HL-60 (cell line): ENCODE data around the gene HRH1.

ENCODE experiments used
- DNase-seq, 2 experiments: peaks; one replicate each; pipeline ENCODE4 v3.0.0-alpha.2; 2010 to 2020; ENCODE audit warnings: low read depth in 1 of 2, low spot score in 1 of 2
- H3K27ac ChIP-seq: fragments of 250-450 bp; sonication (Bioruptor Pico); replicated peaks from 2 replicates; pipeline ENCODE4 v1.5.1; 2020; ENCODE audit warnings: mild to moderate bottlenecking, moderate library complexity
- H3K27me3 ChIP-seq: fragments of 250-450 bp; sonication (Bioruptor Pico); 2 replicates; pipeline ENCODE4 v1.5.1; 2021; ENCODE audit warnings: mild to moderate bottlenecking, moderate library complexity; ENCODE audit not compliant: insufficient read depth, poor library complexity, severe bottlenecking
- H3K4me3 ChIP-seq: replicated peaks from 2 replicates; pipeline ENCODE4 v1.5.1; 2011; ENCODE audit warnings: mild to moderate bottlenecking, control low read depth, low read length; ENCODE audit not compliant: insufficient read depth
- CTCF ChIP-seq: IDR thresholded peaks from one replicate; pipeline ENCODE4 v1.5.1; 2011; ENCODE audit warnings: low read length, control low read depth, inconsistent platforms; ENCODE audit not compliant: insufficient read depth
- GABPA ChIP-seq: IDR thresholded peaks from 2 replicates; pipeline ENCODE4 v1.6.1; 2012; ENCODE audit warnings: low read depth
- POLR2AphosphoS5 ChIP-seq: IDR thresholded peaks from 2 replicates; pipeline ENCODE4 v1.6.1; 2012; ENCODE audit warnings: low read depth
- SPI1 ChIP-seq: IDR thresholded peaks from 2 replicates; pipeline ENCODE4 v1.6.1; 2012; ENCODE audit warnings: low read depth, mild to moderate bottlenecking, borderline replicate concordance
- TF ChIP-seq, protein P1 (sequence below): IDR thresholded peaks from 2 replicates; pipeline ENCODE4 v1.6.1; 2012; ENCODE audit warnings: low read depth; ENCODE audit not compliant: insufficient replicate concordance

The HRH1 gene

DNA sequence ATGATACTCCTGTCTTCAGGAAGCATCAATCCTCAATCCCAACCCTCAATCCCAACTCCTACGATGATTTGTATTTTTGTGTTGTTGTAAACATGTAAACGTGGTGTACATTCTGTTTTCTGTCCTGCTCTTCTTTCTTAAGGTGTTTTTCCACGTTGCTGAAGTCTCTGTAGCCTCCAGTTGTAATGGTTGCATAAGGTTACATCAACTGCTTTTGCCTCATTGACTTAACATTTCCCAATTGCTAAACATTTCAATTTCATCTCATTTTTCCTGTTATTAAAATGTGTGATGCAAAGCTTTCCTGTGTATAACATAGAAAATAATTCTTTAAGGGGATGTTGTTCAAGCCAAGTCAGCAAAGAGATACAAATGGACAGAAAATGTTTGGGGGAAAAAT is 33.4 kb downstream of the HRH1 start:
- peaks cover 5% of the 10 kb centered on the region for H3K27me3 ChIP-seq
- H3K4me3 ChIP-seq = no peak overlapping the region
- H3K27ac ChIP-seq = peak overlapping the region; percentile 31
- peak in 1 of 2 experiments; percentile 16 for DNase-seq
- TF ChIP-seq CTCF (no peak), GABPA (no peak), POLR2AphosphoS5 (no peak), SPI1 (no peak)
- TF ChIP-seq, protein P1, sequence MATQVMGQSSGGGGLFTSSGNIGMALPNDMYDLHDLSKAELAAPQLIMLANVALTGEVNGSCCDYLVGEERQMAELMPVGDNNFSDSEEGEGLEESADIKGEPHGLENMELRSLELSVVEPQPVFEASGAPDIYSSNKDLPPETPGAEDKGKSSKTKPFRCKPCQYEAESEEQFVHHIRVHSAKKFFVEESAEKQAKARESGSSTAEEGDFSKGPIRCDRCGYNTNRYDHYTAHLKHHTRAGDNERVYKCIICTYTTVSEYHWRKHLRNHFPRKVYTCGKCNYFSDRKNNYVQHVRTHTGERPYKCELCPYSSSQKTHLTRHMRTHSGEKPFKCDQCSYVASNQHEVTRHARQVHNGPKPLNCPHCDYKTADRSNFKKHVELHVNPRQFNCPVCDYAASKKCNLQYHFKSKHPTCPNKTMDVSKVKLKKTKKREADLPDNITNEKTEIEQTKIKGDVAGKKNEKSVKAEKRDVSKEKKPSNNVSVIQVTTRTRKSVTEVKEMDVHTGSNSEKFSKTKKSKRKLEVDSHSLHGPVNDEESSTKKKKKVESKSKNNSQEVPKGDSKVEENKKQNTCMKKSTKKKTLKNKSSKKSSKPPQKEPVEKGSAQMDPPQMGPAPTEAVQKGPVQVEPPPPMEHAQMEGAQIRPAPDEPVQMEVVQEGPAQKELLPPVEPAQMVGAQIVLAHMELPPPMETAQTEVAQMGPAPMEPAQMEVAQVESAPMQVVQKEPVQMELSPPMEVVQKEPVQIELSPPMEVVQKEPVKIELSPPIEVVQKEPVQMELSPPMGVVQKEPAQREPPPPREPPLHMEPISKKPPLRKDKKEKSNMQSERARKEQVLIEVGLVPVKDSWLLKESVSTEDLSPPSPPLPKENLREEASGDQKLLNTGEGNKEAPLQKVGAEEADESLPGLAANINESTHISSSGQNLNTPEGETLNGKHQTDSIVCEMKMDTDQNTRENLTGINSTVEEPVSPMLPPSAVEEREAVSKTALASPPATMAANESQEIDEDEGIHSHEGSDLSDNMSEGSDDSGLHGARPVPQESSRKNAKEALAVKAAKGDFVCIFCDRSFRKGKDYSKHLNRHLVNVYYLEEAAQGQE = no peak

- Histone ChIP-seq H3K27me3 (peaks cover 5% of the 10 kb centered on the region), H3K4me3 (no peak overlapping the region), H3K27ac (no peak overlapping the region)
- TF ChIP-seq POLR2AphosphoS5 = no peak
- TF ChIP-seq, protein P1 = no peak
- TF ChIP-seq CTCF = no peak
- no peak for TF ChIP-seq SPI1
- TF ChIP-seq GABPA = no peak
- no peak for DNase-seq
Observed at GRCh38 chr3:11188231-11188630, 33.9 kb downstream of the HRH1 start.

DNA sequence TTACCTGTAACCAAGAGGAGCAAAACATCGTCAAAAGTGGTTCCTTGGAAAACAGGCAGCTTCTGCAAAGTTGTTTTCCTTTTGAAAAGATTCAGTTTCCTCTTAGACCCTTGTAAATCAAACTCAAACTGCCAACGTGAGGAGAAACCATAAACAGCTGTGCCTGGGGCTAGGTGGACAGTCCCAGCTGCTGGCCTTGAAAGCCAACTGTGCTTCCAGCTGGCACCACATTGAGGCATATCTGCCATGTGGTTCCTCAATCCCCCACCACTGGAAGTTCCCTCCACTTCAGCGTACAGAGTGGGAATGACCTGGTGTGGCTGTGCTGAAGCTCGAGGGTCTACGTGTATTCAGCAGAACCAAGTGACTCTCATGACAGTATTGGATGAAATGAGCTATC is 40.9 kb downstream of the HRH1 start:
- TF ChIP-seq, protein P1 = no peak
- TF ChIP-seq GABPA = no peak
- TF ChIP-seq SPI1 = no peak
- no peak for TF ChIP-seq CTCF
- no peak for TF ChIP-seq POLR2AphosphoS5
- no peak for DNase-seq

More for the DNA sequence above, 40.9 kb downstream of the HRH1 start:
- H3K27ac ChIP-seq = no peak overlapping the region
- H3K4me3 ChIP-seq = no peak overlapping the region
- no peaks in the 10 kb centered on the region for H3K27me3 ChIP-seq
